HG03571 (cell line): ENCODE data around the gene RGP1.

Experiments used
- ATAC-seq: cut with Tn5 transposase; IDR thresholded peaks from one replicate; pipeline ENCODE4 v1.9.1; 2021; ENCODE audit not compliant: unreplicated experiment

RGP1 gene

DNA sequence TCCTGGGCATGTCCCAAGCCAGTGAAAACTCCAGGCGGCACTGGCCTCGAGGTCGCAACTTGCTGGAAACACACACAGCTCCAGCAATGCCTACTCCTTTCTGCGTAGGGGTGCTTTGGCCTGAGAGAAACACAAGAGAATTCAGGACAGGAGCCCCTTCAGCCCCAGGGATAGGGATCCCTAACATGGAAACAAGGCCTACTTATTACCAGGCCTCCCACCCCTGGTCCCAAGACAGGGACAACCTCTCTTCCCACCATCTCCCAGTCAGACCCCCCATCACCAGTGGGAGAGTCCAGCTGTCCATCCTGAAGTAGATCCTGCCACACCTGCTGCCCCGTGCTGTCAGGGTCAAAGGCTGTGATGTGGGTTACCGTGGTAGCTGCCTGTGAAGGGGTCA is 8.8 kb upstream of the RGP1 start:
- no peak for ATAC-seq

DNA sequence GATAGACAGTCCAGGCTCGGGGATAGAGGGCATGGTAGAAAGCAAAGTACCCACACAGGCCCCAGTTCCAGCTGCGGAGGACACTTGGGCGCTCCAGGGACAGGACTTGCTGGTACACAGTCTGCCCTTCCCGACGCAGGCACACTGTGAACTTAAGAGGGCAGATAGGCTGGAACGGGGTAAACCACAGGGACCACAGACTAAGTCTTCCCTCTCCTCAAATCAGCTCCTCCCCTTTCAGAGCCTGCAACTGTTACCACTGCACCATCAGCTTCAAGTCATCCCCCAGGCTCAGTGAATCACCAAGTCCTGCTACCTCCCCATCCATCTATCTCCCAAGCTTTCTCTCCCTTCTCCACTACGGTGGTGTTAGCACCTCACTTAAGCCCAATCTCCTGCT is 7.3 kb upstream of the RGP1 start:
- no peak for ATAC-seq

DNA sequence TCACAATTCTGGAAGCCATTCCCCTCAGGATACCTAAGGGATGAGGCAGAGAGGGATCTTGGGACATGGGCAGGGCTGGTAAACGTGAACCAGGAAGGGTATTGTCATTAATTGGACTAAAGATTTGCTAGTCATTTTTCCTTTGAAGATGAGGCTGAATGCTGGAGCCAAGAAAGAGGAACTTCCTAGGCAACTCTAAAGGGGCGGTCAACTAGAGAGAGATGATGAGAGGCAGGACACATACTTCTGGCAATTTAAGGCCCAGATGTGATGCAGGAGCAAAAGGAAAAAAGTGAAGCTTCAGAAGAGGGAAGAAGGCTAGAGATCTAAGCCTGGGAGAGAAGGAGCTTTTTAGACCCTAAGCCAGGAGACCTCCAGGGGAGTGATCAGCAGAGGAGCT is 5.6 kb upstream of the RGP1 start:
- no peak for ATAC-seq

DNA sequence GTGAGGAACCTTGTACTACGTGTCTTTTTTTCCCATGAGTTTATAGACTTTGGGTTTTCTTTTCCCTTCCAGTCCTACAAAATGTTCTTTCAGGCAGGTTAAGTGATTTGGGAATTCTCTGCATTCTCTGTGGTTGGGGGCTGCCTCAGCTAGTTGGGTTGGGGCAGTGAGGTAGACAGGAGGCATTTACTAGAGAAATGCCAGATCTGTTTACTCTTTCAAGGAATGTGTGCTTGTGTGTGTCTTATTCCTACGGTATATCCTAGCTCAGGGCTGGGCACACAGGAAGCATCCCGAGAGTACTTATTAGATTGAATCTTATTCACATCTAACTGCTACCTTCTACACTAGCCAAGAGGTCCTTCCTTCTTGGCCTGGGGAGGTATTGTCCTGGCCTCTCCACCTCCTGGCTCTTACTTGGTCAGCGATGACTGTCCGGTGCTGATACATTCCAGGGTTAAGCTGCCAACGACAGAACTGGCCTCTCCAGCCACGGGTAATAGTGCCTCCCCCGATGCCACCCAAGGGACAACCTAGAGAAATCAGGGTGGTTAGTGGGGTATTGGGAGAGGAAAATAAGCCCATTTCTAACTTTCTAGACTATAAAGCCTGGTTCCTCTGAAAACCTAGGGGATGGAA is 5.1 kb upstream of the RGP1 start:
- no peak for ATAC-seq

DNA sequence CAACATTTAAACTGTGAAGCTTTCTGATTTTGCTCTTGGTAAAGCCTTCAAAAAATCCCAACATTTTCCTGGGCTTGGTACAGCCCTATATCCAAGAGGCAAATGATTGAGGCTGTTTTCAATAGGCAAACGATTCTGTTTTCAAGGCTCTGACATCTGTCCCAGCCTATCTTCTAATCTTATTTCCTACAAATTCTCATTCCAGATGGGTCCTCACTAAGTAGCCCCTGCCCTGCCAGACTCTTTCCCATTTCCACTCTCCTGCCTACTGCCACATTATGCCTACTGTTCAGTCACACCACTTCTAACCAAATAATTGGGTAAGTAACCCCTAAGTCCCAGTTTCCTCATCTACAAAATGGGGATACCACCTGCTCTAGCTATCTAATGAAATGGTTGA is 3.5 kb upstream of the RGP1 start:
- ATAC-seq, result no peak

DNA sequence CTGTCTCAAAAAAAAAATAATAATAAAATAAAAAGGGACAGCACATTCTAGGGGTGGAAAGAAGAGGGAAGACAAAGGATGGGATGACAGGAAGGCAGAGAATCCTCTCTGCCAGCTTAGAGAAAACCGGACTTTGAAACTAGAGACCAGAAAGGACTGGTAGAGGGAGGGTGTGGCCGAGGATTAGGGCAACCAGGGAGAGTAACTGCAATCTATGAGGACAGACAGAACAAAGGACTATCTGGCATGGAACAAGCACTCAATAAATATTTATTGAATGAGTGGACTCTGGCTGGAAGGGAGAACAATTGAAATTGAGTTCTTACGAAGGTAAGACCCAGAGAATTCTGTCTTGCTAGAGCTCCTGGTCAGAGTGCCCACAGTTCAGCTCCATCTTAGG is 2.5 kb upstream of the RGP1 start:
- ATAC-seq, result no peak

DNA sequence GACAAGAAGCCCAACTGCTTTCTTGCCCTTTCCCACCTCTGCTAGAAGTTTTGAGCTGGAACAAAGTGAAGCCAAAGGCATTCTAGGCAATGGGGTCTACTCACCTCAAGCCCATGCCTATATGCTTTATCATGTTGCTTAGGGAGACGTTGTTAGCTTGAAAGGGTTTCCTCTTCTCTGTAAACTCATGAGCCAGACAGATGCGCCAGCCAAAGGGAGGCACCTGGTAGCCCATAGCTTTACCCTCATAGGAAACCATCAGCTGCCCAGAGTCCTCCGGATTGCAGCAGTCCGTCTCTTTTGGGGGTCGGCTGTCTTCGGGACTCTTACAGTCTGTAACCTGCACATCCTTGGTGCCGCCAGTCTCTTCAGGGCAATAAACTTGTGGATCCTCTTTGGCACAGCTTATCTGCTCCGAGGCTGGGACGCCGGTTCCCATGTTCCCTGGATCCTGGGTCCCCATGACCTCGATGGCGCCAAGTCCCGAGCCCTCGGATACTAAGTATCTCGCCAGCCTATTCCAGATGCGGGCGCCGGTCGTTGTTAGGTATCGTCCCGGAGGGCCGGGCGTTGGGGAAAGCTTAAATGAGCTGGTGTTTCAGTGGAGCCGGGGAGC is 737 bp upstream of the RGP1 start:
- no peak for ATAC-seq

DNA sequence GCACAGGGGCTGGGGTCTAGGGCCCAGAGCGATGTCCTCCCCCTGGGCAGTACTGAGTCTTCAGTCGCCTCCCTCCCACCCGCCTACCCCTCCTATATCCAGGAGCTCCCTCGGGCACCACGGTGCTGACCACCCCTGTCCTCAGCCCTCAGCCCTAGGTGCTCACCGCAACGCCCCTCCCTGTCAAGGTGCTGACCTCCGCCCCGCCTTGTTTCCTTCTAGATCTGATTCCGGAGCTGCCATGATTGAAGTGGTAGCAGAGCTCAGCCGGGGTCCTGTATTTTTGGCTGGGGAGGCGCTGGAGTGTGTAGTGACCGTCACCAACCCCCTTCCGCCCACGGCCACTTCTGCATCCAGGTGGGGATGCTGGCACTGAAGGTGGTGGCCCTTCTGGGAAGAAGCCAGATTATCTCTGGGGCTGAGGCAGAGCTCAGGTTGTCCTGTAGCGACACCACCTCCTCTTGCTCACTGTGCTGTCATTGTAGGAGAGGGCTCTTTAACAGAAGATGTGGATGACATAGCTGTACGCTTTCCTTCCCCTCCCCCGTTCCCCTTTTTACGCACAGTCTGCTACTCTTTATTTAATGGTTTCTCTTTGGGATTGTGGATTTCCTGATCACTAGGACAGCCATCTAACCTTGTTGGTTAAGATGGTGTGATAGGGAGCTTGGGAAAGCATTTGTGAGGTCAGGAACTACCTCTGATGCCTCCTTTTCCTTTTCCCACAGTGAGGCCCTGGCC is 598 bp downstream of the RGP1 start:
- ATAC-seq, result peak; percentile 19

DNA sequence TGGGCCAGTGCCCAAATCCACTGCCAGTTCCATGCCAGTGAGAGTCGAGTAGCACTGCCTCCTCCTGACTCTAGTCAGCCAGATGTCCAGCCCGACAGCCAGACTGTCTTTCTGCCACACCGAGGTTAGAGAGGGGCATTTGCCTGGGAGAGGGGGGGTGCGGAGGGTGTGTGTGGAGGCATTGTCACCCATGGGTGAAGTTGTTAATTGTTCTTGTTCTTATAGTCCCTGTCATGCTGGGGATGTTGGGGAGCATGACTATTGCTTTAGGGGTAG is 1.1 kb downstream of the RGP1 start:
- no peak for ATAC-seq

DNA sequence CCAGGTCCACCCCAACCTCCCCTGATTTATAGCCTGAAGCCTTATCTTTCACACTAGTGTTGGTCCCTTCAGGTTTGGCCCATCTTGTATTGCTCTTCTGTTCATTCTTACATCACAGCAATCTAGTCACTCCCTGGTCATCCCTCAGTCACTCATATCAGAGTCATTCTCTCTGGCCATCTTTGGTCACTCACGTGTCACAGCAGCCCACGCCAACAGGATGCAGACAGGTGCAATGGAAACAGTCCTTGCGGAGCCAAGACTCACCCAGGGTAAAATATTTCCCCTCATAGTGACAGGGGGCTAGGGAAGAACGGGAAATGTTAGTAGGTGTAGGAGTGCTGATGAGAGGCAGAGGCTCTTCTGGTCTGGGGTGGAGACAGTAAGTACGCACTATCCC is 4.4 kb downstream of the RGP1 start:
- no peak for ATAC-seq

DNA sequence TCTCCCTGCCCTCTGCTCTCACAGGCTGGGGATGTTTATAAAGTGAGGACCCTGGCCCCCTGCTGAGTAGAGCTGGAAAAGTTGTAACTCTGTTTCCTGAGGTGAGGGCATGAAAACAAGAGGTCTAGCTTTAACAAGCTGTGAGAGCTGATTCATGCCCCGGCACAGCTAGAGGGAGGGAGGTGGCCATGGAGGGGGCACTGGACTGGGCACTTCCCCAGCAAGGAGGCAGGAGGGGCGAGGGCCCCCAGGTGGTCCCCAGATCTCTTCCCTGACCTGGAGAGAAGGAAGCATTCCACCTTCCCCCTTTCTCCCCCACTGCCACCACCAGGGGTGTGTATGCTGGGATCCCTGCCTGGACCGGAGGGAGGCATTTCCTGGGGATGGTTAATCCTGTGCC is 5.2 kb downstream of the RGP1 start, which contains the start of gene MSMP:
Gene MSMP (minus strand): TSS at position 13 of the 400 bp plus-strand sequence. CDS start 147 bp downstream, outside the sequence.
- ATAC-seq, result no peak

DNA sequence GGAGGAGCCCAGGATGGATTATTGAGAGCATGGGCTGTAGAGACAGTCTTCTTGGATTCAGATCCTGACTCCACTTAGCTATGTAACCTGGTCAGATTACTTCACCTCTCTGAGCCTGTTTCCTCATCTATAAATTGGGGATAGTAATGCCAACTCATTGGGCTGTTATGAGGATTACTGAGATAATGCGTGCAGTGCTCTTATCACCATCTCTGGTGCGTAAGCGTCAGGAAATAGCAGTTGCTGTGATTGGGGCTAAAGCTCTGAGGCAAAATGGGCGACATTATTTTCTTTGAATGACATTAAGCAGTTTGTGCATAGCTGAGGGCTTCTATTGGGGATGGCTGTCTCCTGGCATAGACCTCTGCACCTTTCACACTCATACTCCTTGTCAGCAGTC is 6.0 kb downstream of the RGP1 start:
- ATAC-seq, result no peak

DNA sequence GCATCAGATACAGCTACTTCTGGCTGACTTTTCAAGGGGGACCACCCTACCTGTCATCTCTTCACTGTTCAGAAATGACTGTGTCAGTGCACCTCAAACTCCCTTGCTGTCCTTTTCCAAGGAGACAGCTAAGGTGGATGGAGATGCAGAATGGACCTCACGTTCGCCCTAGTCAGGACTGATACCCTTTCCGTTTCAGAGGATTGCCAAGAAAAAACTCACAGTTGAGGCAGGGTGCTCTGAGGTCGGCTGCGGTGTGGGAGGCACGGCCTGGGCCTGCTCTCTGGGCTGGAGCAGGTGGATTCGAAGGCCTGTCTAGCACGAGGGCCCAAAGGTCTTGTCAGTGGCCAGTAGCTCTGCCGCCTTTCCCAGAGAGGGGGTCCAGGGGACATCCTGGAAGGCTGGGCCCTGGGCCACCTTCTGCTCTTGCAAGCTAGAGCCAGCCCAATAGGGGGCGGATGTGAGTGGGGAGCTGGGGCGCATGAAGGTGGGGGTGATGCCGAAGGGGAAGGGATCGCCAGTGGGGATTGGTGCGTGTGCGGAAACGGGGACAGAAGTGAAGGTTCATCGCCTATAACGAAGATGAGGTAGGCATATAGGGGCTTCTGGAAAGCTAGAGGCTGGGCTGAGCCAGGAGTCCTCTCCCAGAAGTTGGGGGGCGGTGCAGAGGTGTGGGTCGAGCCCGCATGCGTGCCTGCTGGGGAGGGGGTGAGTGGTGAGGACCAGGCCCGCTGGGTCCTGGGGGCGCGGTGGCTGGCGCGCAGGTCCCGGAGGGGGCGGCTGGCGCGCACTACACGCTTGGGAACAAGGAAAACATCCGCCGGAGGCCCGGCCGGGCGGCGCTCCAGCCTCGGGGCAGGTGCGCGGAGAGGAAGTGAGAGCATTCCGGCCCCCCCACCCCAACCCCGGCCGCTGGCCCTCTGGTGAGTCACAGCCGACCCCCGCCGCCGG is 7.5 kb downstream of the RGP1 start:
- peak; percentile 65 for ATAC-seq

DNA sequence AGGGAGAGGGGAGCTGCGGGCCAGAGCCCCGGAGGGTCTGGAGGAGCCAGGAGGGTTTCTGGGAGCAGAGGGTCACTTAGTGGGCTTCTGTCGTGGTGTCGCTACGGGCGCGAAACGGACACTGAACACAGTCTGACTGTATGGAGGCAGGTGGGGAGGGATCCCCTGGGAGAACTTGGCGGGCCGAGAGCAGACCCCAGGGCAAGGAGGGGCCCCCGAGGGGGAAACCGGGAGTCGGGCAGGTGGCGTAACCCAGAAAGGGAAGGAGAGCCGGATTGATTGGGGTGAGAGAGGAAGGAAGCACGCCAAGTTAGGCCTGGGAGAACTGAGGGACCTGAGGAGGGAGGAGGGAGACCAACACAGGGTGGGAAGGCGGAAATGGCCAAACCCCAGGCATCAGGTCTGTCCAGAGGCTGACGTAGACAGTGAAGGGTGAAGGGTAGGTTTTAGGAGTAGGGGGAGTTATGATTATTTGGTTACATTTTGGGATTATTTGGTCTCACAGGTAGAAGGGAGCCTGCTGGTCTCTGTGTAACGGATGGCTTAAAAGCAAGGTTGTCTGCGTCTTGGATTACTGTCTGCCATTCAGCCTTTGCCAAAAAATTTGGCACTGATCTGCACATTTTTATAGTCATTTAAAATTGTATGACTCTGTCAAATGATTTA is 8.3 kb downstream of the RGP1 start:
- peak; percentile 37 for ATAC-seq

DNA sequence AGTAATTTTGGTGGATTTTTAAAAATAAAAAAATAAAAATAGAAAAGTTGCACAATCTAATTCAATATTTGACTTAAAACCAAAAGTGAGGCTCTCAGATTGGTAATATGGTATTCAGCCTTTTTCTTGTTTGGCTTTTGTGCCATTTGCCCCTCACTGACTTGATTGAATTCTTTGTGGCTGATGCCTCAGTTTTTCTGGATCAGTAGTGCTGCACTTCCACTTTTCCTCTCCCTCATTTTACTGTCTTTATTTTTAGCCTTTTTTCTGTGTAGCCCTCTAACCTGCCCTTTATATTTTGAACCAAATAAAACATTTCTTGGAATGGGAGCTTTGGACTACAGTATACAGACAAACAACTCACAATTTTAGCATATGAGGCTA is 8.8 kb downstream of the RGP1 start:
- ATAC-seq, result no peak

DNA sequence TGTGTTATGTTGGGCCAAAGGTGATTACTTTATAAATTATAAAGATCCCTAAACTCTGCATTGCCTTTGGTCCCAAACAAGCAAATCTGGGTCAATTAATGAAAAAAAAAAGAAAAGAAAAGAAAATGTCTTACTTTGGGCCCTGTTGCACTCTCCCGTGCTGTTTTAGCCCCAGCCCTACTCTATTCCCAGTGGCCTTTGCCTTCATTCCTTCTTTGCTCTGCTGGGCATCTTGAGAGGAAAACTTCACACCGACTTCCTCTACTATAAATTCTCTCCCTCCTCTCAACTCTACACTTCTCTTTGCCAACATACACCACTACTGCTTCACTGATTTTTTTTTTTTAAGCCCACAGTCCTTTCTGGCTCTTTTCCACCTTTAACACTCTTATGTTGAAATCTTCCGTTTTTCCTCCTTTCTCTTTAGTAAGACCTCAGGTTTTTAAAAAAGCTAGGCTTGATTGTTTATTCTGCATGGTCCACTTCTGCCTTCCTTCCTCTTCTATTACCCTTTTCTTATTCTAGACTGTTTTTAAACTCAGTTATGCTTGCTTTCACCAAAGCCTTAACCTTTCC is 9.5 kb downstream of the RGP1 start:
- no peak for ATAC-seq

DNA sequence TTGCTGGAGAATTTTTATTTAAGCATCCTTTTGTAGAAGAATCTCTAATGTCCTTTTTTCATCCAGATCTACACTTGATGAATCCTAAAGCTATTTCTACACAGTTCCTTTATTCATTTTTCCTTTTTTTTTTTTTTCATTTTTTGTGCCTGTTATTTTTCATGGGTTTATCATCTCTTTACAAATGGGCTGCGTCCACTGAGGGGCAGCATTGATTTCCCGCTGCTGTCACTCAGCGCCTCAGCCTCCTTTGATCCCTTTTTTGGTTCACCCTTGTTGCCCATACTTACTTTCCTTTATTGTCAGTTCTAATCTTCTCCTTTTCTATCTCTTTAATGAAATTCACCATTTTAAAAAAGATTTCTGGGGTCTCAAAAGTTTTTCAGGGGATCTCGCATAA is 10.7 kb downstream of the RGP1 start:
- ATAC-seq, result no peak

DNA sequence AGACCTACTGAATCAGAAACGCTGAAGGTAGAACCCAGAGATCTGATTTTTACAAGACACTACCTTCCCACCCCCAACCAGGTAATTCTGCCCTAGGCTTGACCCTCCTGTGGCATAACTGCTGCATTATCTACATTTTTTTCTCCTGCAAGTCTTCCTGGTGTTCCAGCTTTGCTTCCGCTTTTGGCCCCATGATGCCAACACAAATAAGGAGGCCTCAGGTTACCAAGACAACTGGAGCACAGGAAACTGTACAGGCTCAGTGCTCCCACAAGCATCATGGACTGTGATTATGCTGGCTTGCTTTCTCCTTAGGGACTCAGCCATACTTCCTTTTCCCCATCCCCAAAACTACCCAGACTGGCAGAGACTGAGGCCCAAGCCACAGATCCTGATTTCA is 11.6 kb downstream of the RGP1 start:
- ATAC-seq, result no peak

DNA sequence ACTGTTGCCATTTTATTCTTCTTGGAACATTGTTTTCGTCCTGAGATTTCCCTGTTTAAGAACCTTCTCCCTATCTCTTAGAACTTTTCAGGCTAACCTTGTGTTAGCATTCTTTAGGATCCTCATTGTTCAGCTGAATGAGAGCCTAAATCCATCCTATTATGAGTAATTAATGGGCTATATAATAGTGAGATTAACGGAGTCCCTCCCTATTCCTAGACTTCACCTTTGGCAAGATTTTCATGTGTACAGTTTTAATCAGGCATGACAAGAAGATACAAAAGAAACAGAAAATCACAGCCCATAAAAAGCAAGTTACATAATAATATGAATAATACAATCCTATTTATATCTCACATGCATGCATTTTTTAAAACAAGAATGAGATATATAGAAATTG is 14.1 kb downstream of the RGP1 start:
- ATAC-seq, result no peak

DNA sequence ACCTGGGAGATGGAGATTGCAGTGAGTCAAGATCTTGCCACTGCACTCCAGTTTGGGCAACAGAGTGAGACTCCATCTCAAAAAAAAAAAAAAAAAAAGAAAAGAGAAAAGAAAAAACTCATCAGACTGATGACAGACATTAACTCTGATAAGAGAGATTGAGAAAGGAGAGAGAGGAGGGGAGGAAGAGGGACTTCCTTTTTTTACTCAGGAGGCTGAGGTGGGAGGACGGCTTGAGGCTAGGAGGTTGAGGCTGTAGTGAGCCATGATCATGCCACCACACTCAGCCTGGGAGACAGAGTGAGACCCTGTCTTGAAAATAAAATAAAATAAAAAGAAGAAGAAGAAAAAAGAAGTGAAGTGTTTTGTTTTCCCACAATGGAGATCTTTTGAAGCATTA is 14.7 kb downstream of the RGP1 start:
- ATAC-seq, result no peak

DNA sequence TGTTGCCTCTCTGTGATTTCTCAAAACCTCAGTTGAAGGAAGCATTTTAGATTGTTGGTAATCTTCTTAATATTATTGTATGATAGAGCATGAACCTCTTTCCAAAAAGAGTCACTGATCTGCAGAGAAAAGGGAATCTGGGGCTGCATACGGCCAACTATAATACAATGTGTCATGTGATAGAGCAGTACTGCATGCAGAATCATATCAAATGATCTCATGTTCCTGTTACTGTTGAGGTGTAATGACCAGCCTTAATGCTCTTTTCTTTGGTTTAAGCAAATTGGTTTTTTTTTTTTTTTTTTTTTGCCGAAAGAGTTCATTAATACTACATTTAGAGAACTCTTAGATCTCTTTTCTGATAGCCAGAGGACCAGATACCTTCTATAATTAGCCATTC is 17.9 kb downstream of the RGP1 start:
- no peak for ATAC-seq
